ENCODE data around the gene HRH1.

DNA sequence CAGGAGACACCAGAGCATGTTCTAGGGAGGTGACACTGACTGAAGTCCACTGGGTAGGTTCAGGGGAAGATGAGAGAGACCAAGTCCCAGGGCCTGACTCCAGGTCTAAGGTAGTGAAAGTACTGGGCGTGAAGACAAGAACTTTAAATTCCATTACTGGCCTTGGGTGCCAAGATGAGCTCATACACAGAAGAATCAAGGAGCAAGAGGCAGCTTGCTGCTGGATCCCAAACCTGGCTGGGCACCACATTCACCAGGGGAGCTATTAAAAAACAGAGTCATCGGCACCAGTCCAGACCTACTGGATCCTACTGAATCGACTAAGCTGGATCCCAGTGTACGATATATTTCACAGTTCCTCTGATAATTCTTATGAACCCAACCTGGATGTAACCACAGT, 75.8 kb downstream of the HRH1 start:
- TF ChIP-seq CTCF (IDR thresholded peaks at IDR 0.05) (no peak), POLR2A (IDR thresholded peaks at IDR 0.05) (no peak)

Data from esophagus squamous epithelium (tissue), 4 donors.